ENCODE measurements around the gene MYL5.
A peak's percentile ranks its signal among the peaks of the same experiment; 100 is the strongest.
"Not testable (repeated sequence)": the region's sequence is repeated elsewhere in the genome, so short reads cannot be mapped to it uniquely, and the experiment has no call there.

MYL5 gene

GRCh38 chr4:686413-687040 lies 12.2 kb downstream of the MYL5 start:
- no peaks in the 10 kb centered on the region for H3K9me3 ChIP-seq (ENCODE audit: control insufficient read depth in 1 of 2, low read length in 2 of 2)
- H3K4me3 ChIP-seq (ENCODE audit: low read depth in 1 of 2, low read length in 2 of 2): no peak overlapping the region
- peaks cover 54 to 60% of the 10 kb centered on the region in 2 donors for H3K4me1 ChIP-seq (ENCODE audit: control insufficient read depth in 1 of 2, insufficient read depth in 2 of 2, low read length in 2 of 2)
- no peak overlapping the region for H3K9ac ChIP-seq (ENCODE audit: low read depth in 1 of 2, low read length in 2 of 2)
- no peak overlapping the region for H3K27ac ChIP-seq (ENCODE audit: low read depth, low read length)
- no peaks in the 10 kb centered on the region for H3K27me3 ChIP-seq (ENCODE audit: control insufficient read depth in 1 of 2, insufficient read depth in 2 of 2, low read length in 2 of 2)
- no peaks in the 10 kb centered on the region for H3K36me3 ChIP-seq (ENCODE audit: control insufficient read depth in 1 of 2, insufficient read depth in 2 of 2, low read length in 2 of 2)

DNA sequence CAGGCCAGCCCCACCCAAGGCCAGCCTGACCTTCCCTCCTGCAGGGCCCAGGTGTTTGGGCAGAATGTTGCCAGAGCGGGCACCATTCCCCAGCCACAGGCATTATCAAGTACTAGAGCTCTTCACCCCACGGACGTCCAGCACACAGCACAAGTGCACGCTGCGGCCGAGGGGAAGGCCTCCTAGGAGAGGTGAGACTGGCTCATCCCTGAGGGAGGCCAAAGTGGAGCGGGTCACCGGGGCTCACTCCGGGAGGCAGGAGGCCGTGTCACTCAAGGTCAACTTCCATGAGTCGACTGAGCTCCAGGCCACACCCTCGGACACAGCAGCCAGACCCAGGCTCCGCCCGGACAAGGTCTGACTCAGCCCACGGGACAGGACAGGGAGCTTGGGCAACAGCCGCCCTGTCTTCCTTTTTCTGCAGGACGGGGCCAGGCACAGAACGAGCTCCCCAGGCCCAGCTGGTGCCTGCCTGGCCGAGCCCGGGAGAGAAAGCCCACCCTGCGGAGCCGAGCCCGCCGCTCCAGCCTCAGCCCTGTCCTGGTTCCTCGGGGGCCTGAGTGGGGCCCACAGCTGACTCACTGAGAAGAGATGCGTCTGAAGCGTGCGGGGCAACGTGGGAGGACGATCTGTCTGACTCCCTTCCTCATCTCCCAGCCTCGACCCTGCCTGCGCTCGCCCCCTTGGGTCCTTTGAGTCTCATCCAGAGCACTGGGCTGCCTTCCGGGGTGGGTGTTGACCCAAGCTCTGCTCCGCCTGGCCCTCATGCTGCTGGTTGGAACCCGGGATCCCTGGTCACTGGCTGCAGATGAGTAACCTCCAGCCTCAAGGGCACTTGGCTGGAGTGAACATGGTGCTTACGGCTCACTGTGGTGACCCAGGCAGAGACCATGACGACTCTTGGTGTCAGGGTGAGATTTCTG lies 13.0 kb downstream of the MYL5 start:
- H3K9me3 ChIP-seq (ENCODE audit: control insufficient read depth in 1 of 2, low read length in 2 of 2): no peaks in the 10 kb centered on the region
- H3K4me1 ChIP-seq (ENCODE audit: control insufficient read depth in 1 of 2, insufficient read depth in 2 of 2, low read length in 2 of 2): peaks cover 50 to 54% of the 10 kb centered on the region in 2 donors
- peak overlapping the region in 1 of 2 donors; percentile 47 for H3K9ac ChIP-seq (ENCODE audit: low read depth in 1 of 2, low read length in 2 of 2)
- no peaks in the 10 kb centered on the region for H3K27me3 ChIP-seq (ENCODE audit: control insufficient read depth in 1 of 2, insufficient read depth in 2 of 2, low read length in 2 of 2)
- H3K27ac ChIP-seq (ENCODE audit: low read depth, low read length): peak overlapping the region; percentile 48
- H3K4me3 ChIP-seq (ENCODE audit: low read depth in 1 of 2, low read length in 2 of 2): peak overlapping the region; percentile 18 to 64
- no peaks in the 10 kb centered on the region for H3K36me3 ChIP-seq (ENCODE audit: control insufficient read depth in 1 of 2, insufficient read depth in 2 of 2, low read length in 2 of 2)

DNA sequence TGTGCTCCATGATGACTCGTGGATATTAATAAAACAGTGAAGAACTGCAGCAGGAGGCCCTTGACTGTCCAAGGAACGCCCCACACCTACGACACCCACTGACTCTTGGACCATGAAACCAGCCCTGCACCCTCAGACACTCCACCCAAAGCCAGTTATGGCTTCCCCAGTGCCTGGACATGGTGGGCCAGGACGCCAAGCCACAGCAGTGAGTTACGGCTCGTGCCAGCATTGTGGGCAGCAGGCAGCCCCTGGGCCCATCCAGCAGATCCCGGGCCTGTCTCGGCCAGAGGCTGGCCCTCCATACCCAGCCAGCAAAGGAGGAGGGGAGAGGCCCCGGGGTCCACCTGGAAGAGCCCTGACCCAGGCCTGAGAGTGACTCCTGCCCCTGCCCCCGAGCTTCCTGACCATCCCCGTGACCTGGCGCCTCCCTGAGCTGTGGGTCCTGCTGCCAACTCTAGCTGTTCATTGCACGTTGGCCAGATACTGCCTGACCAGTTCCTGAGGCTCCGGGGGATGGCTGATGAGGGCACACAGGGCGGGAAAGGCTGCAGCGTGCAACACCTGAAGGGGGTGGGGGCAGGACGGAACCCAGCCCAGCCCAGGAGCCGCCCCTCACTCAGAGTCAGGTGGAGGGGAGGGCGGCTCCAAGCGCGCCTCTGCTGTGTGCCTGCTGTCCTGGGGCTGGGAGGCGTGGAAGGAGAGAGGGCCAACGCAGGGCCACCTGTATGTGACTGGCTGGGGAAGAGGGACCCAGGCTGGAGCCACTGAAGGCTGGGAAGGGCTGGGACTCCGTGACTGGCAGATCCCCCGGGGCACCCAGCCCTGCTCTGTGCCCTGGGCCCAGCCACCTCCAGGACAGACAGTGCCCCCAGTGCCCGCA lies 13.9 kb downstream of the MYL5 start:
- H3K9ac ChIP-seq (ENCODE audit: low read depth in 1 of 2, low read length in 2 of 2): peak overlapping the region; percentile 58 to 60
- H3K9me3 ChIP-seq (ENCODE audit: control insufficient read depth in 1 of 2, low read length in 2 of 2): no peaks in the 10 kb centered on the region
- H3K4me1 ChIP-seq (ENCODE audit: control insufficient read depth in 1 of 2, insufficient read depth in 2 of 2, low read length in 2 of 2): peaks cover 41 to 45% of the 10 kb centered on the region in 2 donors
- H3K27ac ChIP-seq (ENCODE audit: low read depth, low read length): peak overlapping the region; percentile 42
- H3K4me3 ChIP-seq (ENCODE audit: low read depth in 1 of 2, low read length in 2 of 2): peak overlapping the region; percentile 58 to 64
- no peaks in the 10 kb centered on the region for H3K36me3 ChIP-seq (ENCODE audit: control insufficient read depth in 1 of 2, insufficient read depth in 2 of 2, low read length in 2 of 2)
- H3K27me3 ChIP-seq (ENCODE audit: control insufficient read depth in 1 of 2, insufficient read depth in 2 of 2, low read length in 2 of 2): no peaks in the 10 kb centered on the region

DNA sequence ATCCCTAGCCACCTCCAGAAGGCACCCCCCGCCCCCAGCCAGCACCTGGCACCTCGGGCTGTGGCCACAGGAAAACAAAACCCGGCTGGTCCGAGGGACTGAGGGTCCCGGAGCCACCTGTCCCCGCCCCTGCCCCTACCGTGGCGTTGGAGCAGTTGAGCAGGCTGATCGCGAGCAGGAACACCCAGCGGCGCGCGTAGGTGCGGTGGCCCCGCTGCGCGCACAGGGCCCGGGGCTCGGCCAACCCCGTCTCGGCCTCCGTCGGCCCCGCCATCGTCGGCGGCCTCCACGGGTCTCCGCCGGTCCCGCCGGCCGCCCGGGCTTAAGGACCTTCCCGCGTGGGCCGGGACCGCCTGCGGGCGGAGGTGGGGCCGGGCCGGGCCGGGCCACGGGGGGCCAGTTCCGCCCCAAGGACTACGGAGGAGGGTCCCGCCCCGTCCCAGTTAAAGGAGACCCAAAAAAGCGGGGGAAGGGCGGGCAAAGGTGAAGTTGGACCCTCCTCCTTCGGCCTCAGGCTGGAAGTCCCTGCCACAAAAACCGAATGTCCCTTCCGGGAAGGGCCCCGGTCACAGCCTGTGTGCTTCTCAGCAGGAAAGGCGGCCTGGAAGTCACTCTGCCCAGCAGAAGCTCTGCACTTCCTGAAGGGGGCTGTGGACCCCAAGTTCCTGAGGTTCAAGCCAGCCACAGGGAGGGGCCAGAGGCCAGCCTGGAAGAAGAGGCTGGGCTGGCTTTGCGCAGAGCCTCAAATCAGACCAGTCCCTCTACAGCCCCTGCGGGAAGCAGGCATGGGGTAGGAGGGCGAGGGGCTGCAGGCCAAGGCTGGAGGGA lies 14.7 kb downstream of the MYL5 start, which contains the start of gene SLC49A3:
TSS of gene SLC49A3 (minus strand) at position 298 of the 828 bp plus-strand sequence. CDS start at position 274, 24 bp downstream.
- H3K36me3 ChIP-seq (ENCODE audit: control insufficient read depth in 1 of 2, insufficient read depth in 2 of 2, low read length in 2 of 2): no peaks in the 10 kb centered on the region
- no peaks in the 10 kb centered on the region for H3K27me3 ChIP-seq (ENCODE audit: control insufficient read depth in 1 of 2, insufficient read depth in 2 of 2, low read length in 2 of 2)
- peak within 1 kb of the TSS; percentile 42 for H3K27ac ChIP-seq (ENCODE audit: low read depth, low read length)

GRCh38 chr4:689723-690122 lies 15.4 kb downstream of the MYL5 start:
- no peak overlapping the region for H3K27ac ChIP-seq (ENCODE audit: low read depth, low read length)
- H3K9me3 ChIP-seq (ENCODE audit: control insufficient read depth in 1 of 2, low read length in 2 of 2): no peaks in the 10 kb centered on the region
- no peaks in the 10 kb centered on the region for H3K36me3 ChIP-seq (ENCODE audit: control insufficient read depth in 1 of 2, insufficient read depth in 2 of 2, low read length in 2 of 2)
- peak overlapping the region; percentile 58 to 60 for H3K9ac ChIP-seq (ENCODE audit: low read depth in 1 of 2, low read length in 2 of 2)
- H3K27me3 ChIP-seq (ENCODE audit: control insufficient read depth in 1 of 2, insufficient read depth in 2 of 2, low read length in 2 of 2): no peaks in the 10 kb centered on the region
- H3K4me1 ChIP-seq (ENCODE audit: control insufficient read depth in 1 of 2, insufficient read depth in 2 of 2, low read length in 2 of 2): peaks cover 31 to 33% of the 10 kb centered on the region in 2 donors
- peak overlapping the region; percentile 58 to 64 for H3K4me3 ChIP-seq (ENCODE audit: low read depth in 1 of 2, low read length in 2 of 2)

More for the DNA sequence above, 14.7 kb downstream of the MYL5 start, which contains the start of gene SLC49A3:
- H3K4me3 ChIP-seq (ENCODE audit: low read depth in 1 of 2, low read length in 2 of 2): peak within 1 kb of the TSS; percentile 58 to 64
- no peaks in the 10 kb centered on the region for H3K9me3 ChIP-seq (ENCODE audit: control insufficient read depth in 1 of 2, low read length in 2 of 2)
- H3K9ac ChIP-seq (ENCODE audit: low read depth in 1 of 2, low read length in 2 of 2): peak within 1 kb of the TSS; percentile 58 to 60
- peaks cover 33 to 36% of the 10 kb centered on the region in 2 donors for H3K4me1 ChIP-seq (ENCODE audit: control insufficient read depth in 1 of 2, insufficient read depth in 2 of 2, low read length in 2 of 2)

- Histone ChIP-seq H3K4me1 (ENCODE audit: control insufficient read depth in 1 of 2, insufficient read depth in 2 of 2, low read length in 2 of 2) (peaks cover 16 to 17% of the 10 kb centered on the region in 2 donors), H3K27ac (ENCODE audit: low read depth, low read length) (no peak overlapping the region), H3K4me3 (ENCODE audit: low read depth in 1 of 2, low read length in 2 of 2) (no peak overlapping the region), H3K9ac (ENCODE audit: low read depth in 1 of 2, low read length in 2 of 2) (no peak overlapping the region), H3K9me3 (ENCODE audit: control insufficient read depth in 1 of 2, low read length in 2 of 2) (no peaks in the 10 kb centered on the region), H3K36me3 (ENCODE audit: control insufficient read depth in 1 of 2, insufficient read depth in 2 of 2, low read length in 2 of 2) (no peaks in the 10 kb centered on the region), H3K27me3 (ENCODE audit: control insufficient read depth in 1 of 2, insufficient read depth in 2 of 2, low read length in 2 of 2) (no peaks in the 10 kb centered on the region)
These were observed 18.6 kb downstream of the MYL5 start for GRCh38 chr4:692771-693554.

GRCh38 chr4:694341-694940 lies 20.1 kb downstream of the MYL5 start:
- H3K4me3 ChIP-seq (ENCODE audit: low read depth in 1 of 2, low read length in 2 of 2); H3K27ac ChIP-seq (ENCODE audit: low read depth, low read length); H3K9ac ChIP-seq (ENCODE audit: low read depth in 1 of 2, low read length in 2 of 2); H3K27me3 ChIP-seq (ENCODE audit: control insufficient read depth in 1 of 2, insufficient read depth in 2 of 2, low read length in 2 of 2); H3K4me1 ChIP-seq (ENCODE audit: control insufficient read depth in 1 of 2, insufficient read depth in 2 of 2, low read length in 2 of 2); H3K9me3 ChIP-seq (ENCODE audit: control insufficient read depth in 1 of 2, low read length in 2 of 2); H3K36me3 ChIP-seq (ENCODE audit: control insufficient read depth in 1 of 2, insufficient read depth in 2 of 2, low read length in 2 of 2): not testable (repeated sequence)

GRCh38 chr4:699816-700580 lies 25.7 kb downstream of the MYL5 start:
- Histone ChIP-seq H3K27ac (ENCODE audit: low read depth, low read length) (no peak overlapping the region), H3K4me1 (ENCODE audit: control insufficient read depth in 1 of 2, insufficient read depth in 2 of 2, low read length in 2 of 2) (peaks cover 2 to 18% of the 10 kb centered on the region in 2 donors), H3K4me3 (ENCODE audit: low read depth in 1 of 2, low read length in 2 of 2) (peak overlapping the region in 1 of 2 donors; percentile 23), H3K9ac (ENCODE audit: low read depth in 1 of 2, low read length in 2 of 2) (no peak overlapping the region), H3K27me3 (ENCODE audit: control insufficient read depth in 1 of 2, insufficient read depth in 2 of 2, low read length in 2 of 2) (no peaks in the 10 kb centered on the region), H3K36me3 (ENCODE audit: control insufficient read depth in 1 of 2, insufficient read depth in 2 of 2, low read length in 2 of 2) (no peaks in the 10 kb centered on the region), H3K9me3 (ENCODE audit: control insufficient read depth in 1 of 2, low read length in 2 of 2) (no peaks in the 10 kb centered on the region)

All from duodenal mucosa (tissue), 2 donors.